ENCODE results near the gene LHB. TPM values are rescaled to one million over a fixed set of nuclear protein-coding genes. Genes with fewer than 3 reads are reported as not detected.

Gene LHB
- total RNA-seq, 1 donor from 2014 or later, result not detected

DNA sequence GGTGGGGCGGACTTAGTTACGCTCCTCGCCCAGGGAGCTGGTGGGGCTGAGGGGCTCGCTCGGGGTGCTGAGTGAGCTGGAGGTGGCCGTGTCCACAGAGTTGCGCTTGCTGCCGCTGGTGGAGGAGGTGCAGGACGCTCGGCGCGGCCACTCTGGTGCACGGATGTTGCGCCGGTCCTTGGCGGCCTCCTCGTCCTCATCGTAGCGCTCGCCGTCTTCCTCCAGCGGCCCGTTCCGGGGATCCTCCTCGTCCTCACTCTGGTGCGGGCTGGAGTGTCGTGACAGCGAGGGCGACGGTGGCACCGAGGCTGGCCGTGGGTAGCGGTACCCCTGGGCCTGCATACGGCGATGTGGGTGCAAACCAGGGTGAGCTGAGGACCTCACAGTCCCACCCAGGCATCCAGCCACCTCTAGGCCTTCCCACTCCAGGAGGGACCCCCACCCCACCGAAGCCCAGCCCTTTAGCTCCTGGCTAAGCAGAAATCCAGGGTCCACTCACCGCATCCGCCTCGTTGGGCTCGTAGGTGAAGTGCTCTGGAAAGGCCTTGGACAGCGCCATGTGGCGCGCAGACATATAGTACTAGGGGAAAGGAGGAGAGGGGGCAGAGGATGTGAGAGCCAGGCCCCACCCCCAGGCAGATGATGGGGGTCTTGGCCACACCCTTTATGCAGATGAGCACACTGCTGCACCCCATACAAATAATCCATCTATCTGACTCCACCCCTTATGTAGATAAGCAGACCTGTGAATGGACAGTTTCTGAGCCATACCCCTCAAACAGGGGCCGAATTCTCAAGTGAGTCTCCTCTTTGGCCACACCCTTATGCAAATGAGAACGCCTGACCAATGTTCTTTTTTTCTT is 47.4 kb downstream of the LHB start:
- Mint-ChIP-seq H3K9me3 (ENCODE audit: low read depth) (no peaks in the 10 kb centered on the region), H3K36me3 (ENCODE audit: low read depth) (peaks cover 20% of the 10 kb centered on the region), H3K4me3 (ENCODE audit: unreplicated experiment) (no peak overlapping the region), H3K4me1 (ENCODE audit: low read depth) (peaks cover 32% of the 10 kb centered on the region), H3K27ac (ENCODE audit: unreplicated experiment) (no peak overlapping the region), H3K27me3 (ENCODE audit: low read depth) (no peaks in the 10 kb centered on the region)
- no peak for DNase-seq (ENCODE audit: low spot score)
- TF ChIP-seq CTCF (IDR thresholded peaks at IDR 0.05), result no peak

DNA sequence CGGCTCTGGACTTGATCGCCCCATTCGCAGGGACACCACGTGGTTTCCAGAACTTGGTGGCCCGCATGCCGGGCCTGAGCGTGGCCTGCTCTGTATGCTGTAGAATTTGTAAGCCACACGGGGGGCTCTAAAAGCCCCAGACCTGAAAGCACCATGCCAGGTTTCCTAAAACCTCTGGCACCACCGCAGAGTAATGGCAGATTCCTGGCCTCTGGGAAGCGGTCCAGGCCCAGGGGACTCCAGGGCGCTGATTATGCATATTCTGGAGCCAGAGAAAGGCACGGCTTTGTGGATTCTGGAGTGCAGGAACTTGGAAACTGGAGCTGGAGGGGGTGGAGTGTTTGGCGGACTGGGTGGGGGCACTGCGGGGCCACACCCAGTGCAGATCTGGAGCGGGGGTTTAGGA is 48.1 kb downstream of the LHB start:
- Mint-ChIP-seq H3K27me3 (ENCODE audit: low read depth) (no peaks in the 10 kb centered on the region), H3K4me3 (ENCODE audit: unreplicated experiment) (no peak overlapping the region), H3K27ac (ENCODE audit: unreplicated experiment) (peak overlapping the region; percentile 27), H3K4me1 (ENCODE audit: low read depth) (peaks cover 39% of the 10 kb centered on the region), H3K36me3 (ENCODE audit: low read depth) (peaks cover 19% of the 10 kb centered on the region), H3K9me3 (ENCODE audit: low read depth) (no peaks in the 10 kb centered on the region)
- no peak for DNase-seq (ENCODE audit: low spot score)
- TF ChIP-seq CTCF (IDR thresholded peaks at IDR 0.05), result no peak

DNA sequence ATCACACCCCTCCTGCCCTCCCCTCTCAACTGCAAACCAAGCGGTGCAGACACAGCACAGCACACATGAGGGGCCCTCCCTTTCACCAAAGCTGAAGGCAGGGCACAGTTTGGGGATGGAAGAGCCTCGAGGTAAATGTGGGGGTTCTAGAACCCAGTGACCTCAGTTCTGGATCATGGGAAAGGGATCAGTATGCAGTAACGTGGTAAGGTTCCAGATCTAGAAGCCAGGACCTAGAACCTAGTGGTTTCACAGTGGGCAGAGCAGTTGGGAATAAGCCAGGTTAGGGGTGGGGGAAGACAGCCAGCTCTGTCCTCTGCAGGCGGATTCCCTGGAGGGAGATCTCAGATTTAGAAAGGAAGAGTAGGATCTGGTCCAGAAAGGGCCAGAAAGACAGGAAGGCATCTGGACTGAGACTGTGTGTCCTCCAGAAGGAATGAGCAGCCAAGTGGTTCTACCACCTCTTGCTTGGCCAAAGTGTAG is 48.7 kb downstream of the LHB start:
- no peak for DNase-seq (ENCODE audit: low spot score)
- H3K4me1 Mint-ChIP-seq (ENCODE audit: low read depth), result peaks cover 45% of the 10 kb centered on the region

DNA sequence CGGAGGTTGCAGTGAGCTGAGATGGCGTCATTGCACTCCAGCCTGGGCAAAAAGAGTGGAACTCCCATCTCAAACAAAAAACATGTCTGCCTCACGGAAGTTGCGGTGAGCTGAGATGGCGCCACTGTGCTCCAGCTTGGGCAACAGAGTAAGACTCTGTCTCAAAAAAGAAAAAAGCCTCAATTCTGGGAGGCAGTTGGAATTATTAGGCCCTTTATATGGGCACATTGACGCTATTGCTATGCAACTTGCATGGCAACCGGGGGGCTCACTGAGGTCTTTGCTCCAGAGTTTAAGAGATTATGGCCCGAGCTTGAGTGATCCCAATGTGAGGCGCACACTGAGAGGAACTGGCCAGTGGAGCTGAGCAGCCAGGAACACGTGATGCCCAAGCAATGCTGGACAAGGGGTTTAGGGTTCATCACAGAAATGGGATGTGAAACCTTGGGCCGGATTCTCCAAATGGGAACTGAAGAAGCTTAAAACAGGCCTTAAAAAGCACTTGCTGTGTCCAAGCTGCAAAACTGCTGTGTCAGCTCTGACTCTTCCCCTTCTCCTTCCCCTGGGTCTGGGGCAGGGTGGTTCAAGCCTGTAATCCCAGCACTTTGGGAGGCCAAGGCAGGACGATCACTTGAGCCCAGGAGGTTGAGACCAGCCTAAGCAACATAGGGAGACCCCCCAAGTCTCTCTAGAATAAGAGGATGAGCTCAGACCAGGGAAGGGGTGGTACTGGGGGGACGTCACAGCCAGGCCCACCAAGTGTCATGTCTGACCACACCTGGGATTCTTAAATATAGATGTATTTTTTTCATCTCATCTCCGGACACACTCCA is 49.3 kb downstream of the LHB start:
- TF ChIP-seq CTCF (IDR thresholded peaks at IDR 0.05), result no peak
- peak overlapping the region; percentile 93 for H3K4me3 Mint-ChIP-seq (ENCODE audit: unreplicated experiment)
- H3K36me3 Mint-ChIP-seq (ENCODE audit: low read depth), result peaks cover 15% of the 10 kb centered on the region
- H3K4me1 Mint-ChIP-seq (ENCODE audit: low read depth), result peaks cover 51% of the 10 kb centered on the region
- no peaks in the 10 kb centered on the region for H3K27me3 Mint-ChIP-seq (ENCODE audit: low read depth)
- H3K9me3 Mint-ChIP-seq (ENCODE audit: low read depth), result no peaks in the 10 kb centered on the region
- H3K27ac Mint-ChIP-seq (ENCODE audit: unreplicated experiment), result peak overlapping the region; percentile 96
- no peak for DNase-seq (ENCODE audit: low spot score)

More for the DNA sequence above, 48.7 kb downstream of the LHB start:
- no peaks in the 10 kb centered on the region for H3K9me3 Mint-ChIP-seq (ENCODE audit: low read depth)
- no peak for TF ChIP-seq CTCF (IDR thresholded peaks at IDR 0.05)
- H3K27me3 Mint-ChIP-seq (ENCODE audit: low read depth), result no peaks in the 10 kb centered on the region
- peaks cover 19% of the 10 kb centered on the region for H3K36me3 Mint-ChIP-seq (ENCODE audit: low read depth)
- H3K27ac Mint-ChIP-seq (ENCODE audit: unreplicated experiment), result peak overlapping the region; percentile 96
- H3K4me3 Mint-ChIP-seq (ENCODE audit: unreplicated experiment), result peak overlapping the region; percentile 28
